Vagina (tissue), 2 donors: Measurements from ENCODE around the gene KCNF1. TPM values are rescaled to one million over a fixed set of nuclear protein-coding genes. Genes with fewer than 3 reads are reported as not detected.

Source experiments
- DNase-seq, 2 donors: peaks; one replicate each; pipeline ENCODE4 v3.0.0-alpha.2; 2017; ENCODE audit errors: extremely low spot score in 2 of 2
- H3K27ac ChIP-seq: fragments of 200-600 bp; sonication (generic); one replicate; pipeline ENCODE4 v1.5.1; 2019
- H3K27me3 ChIP-seq: fragments of 200-600 bp; sonication (generic); one replicate; pipeline ENCODE4 v1.5.1; 2019
- H3K36me3 ChIP-seq, 2 donors: fragments of 200-600 bp; sonication (generic); one replicate each; pipeline ENCODE4 v1.5.1; 2017 to 2019
- H3K4me1 ChIP-seq: fragments of 200-600 bp; sonication (generic); one replicate; pipeline ENCODE4 v1.5.1; 2019
- H3K4me3 ChIP-seq, 2 donors: fragments of 200-600 bp; sonication (generic); 1 replicate in 1 of 2; 2 replicates in 1 of 2; pipeline ENCODE4 v1.5.1; 2016 to 2019
- H3K9me3 ChIP-seq: fragments of 200-600 bp; sonication (generic); one replicate; pipeline ENCODE4 v1.5.1; 2019
- CTCF ChIP-seq, 3 experiments: fragments of 450-650 bp in 2 of 3; fragments of 200-600 bp in 1 of 3; sonication (generic) in 1 of 3; IDR thresholded peaks; one replicate each; pipeline ENCODE4 v1.5.1; 2017 to 2019; ENCODE audit warnings: antibody characterized with exemption in 3 of 3, mild to moderate bottlenecking in 2 of 3, moderate library complexity in 2 of 3
- POLR2A ChIP-seq, 2 donors: fragments of 450-650 bp; IDR thresholded peaks; one replicate each; pipeline ENCODE4 v1.6.1; 2017; ENCODE audit warnings: antibody characterized with exemption in 2 of 2, mild to moderate bottlenecking in 2 of 2, moderate library complexity in 2 of 2
- POLR2AphosphoS5 ChIP-seq, 2 donors: sonication (generic); formaldehyde crosslinking; IDR thresholded peaks; one replicate each; pipeline ENCODE4 v1.9.0; 2017; ENCODE audit warnings: antibody characterized with exemption in 2 of 2, mild to moderate bottlenecking in 2 of 2, low read depth in 1 of 2; ENCODE audit not compliant: insufficient read depth in 1 of 2
- intact Hi-C: fragments of 100-400 bp; cut with DNase I; formaldehyde crosslinking; loops from one replicate; pipeline ENCODE4 v1.15.1; 2023
- total RNA-seq: library from RNA; depleted of rRNA; stranded (reverse); fragments of >200 nt; gene quantifications from one replicate; pipeline ENCODE4 v1.2.3, GENCODE V29; 2016

The KCNF1 gene
- total RNA-seq, 1 donor from 2014 or later, result not detected

- H3K4me1 ChIP-seq, result no peaks in the 10 kb centered on the region
- no peaks in the 10 kb centered on the region for H3K9me3 ChIP-seq
- DNase-seq, result no peak
- H3K27me3 ChIP-seq, result no peaks in the 10 kb centered on the region
- no peak overlapping the region for H3K27ac ChIP-seq
- no peak overlapping the region for H3K4me3 ChIP-seq
- TF ChIP-seq POLR2A (IDR thresholded peaks at IDR 0.05) (no peak), CTCF (IDR thresholded peaks at IDR 0.05) (no peak), POLR2AphosphoS5 (IDR thresholded peaks at IDR 0.05; ENCODE audit: insufficient read depth in 1 of 2, low read depth in 1 of 2) (no peak)
- intact Hi-C loops, result no loop called here
- H3K36me3 ChIP-seq, result no peaks in the 10 kb centered on the region
Measured at GRCh38 chr2:10864251-10864650, 47.5 kb upstream of the KCNF1 start.

DNA sequence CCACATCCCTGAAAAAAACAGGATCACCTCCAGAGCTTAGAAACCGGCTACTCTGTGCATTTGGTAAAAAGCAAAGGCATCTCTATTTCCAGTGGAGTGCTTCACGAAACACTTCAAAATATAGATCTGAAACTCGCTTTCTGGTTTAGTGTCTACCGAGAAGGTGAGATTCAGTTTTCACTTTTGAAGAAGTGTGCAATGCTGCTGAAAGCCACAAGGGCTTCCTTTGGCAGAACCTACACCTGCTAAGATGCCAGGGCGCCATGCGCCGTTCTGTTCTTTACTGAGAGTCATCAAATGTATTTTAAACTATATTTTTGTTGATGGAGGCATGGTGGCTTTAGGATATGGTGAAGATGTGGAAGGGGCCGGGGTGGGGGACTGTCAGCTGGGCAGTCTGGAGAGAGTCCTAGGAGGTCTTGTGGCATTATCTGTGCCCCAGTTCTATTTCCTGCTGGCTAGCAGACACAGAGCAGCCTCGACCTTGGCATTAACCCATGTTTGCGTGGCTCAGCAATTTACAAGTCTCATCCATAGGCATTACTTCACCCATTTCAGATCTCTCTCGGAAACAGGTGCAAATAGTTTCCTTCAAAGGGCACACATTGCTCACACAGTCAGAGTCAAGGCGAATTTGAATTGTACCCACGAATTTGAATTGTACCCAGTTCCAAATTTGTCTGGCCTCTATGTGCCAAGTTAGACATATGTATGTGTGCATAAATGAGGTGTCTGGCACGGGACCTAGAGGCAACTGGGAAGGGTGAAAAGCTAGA is 46.7 kb upstream of the KCNF1 start:
- intact Hi-C loops, result no loop called here
- DNase-seq, result no peak
- Histone ChIP-seq H3K4me1 (no peaks in the 10 kb centered on the region), H3K27me3 (no peaks in the 10 kb centered on the region), H3K9me3 (no peaks in the 10 kb centered on the region), H3K36me3 (no peaks in the 10 kb centered on the region), H3K27ac (no peak overlapping the region), H3K4me3 (no peak overlapping the region)
- no peak for TF ChIP-seq POLR2AphosphoS5 (IDR thresholded peaks at IDR 0.05; ENCODE audit: insufficient read depth in 1 of 2, low read depth in 1 of 2)
- no peak for TF ChIP-seq CTCF (IDR thresholded peaks at IDR 0.05)
- no peak for TF ChIP-seq POLR2A (IDR thresholded peaks at IDR 0.05)

- no peak for DNase-seq
- Histone ChIP-seq H3K9me3 (no peaks in the 10 kb centered on the region), H3K4me1 (no peaks in the 10 kb centered on the region), H3K27me3 (no peaks in the 10 kb centered on the region), H3K36me3 (no peaks in the 10 kb centered on the region), H3K27ac (no peak overlapping the region), H3K4me3 (no peak overlapping the region)
- TF ChIP-seq CTCF (IDR thresholded peaks at IDR 0.05), result no peak
- no peak for TF ChIP-seq POLR2A (IDR thresholded peaks at IDR 0.05)
- TF ChIP-seq POLR2AphosphoS5 (IDR thresholded peaks at IDR 0.05; ENCODE audit: insufficient read depth in 1 of 2, low read depth in 1 of 2), result no peak
- intact Hi-C loops, result no loop called here
Measured at GRCh38 chr2:10865841-10866240, 45.9 kb upstream of the KCNF1 start.

- no peaks in the 10 kb centered on the region for H3K4me1 ChIP-seq
- intact Hi-C loops, result no loop called here
Measured at GRCh38 chr2:10867692-10868420, 43.9 kb upstream of the KCNF1 start.

More at GRCh38 chr2:10867692-10868420, 43.9 kb upstream of the KCNF1 start:
- no peak overlapping the region for H3K27ac ChIP-seq
- H3K4me3 ChIP-seq, result no peak overlapping the region
- H3K36me3 ChIP-seq, result no peaks in the 10 kb centered on the region
- H3K9me3 ChIP-seq, result no peaks in the 10 kb centered on the region
- DNase-seq, result no peak
- TF ChIP-seq CTCF (IDR thresholded peaks at IDR 0.05) (no peak), POLR2AphosphoS5 (IDR thresholded peaks at IDR 0.05; ENCODE audit: insufficient read depth in 1 of 2, low read depth in 1 of 2) (no peak), POLR2A (IDR thresholded peaks at IDR 0.05) (no peak)
- H3K27me3 ChIP-seq, result no peaks in the 10 kb centered on the region
